NCI-H774 (cell line): Measurements from ENCODE around the gene SLC36A4.
"Not testable (repeated sequence)": the region's sequence is repeated elsewhere in the genome, so short reads cannot be mapped to it uniquely, and the experiment has no call there.

ENCODE experiments used
- DNase-seq: peaks from one replicate; lab custom pipeline; 2025; lab: John Stamatoyannopoulos, UW

Gene SLC36A4

GRCh38 chr11:93197380-93198214, at the start of gene SLC36A4:
Gene SLC36A4 (minus strand): TSS chr11:93197991. CDS start chr11:93197832, 159 bp downstream.
- peak; percentile 93 for DNase-seq

GRCh38 chr11:93246790-93247189, 49.0 kb upstream of the SLC36A4 start:
- not testable (repeated sequence) for DNase-seq

GRCh38 chr11:93244018-93244417, 46.2 kb upstream of the SLC36A4 start:
- no peak for DNase-seq

GRCh38 chr11:93239966-93240365, 42.2 kb upstream of the SLC36A4 start:
- DNase-seq, result no peak

- no peak for DNase-seq
Observed at GRCh38 chr11:93238956-93239355, 41.2 kb upstream of the SLC36A4 start.

DNA sequence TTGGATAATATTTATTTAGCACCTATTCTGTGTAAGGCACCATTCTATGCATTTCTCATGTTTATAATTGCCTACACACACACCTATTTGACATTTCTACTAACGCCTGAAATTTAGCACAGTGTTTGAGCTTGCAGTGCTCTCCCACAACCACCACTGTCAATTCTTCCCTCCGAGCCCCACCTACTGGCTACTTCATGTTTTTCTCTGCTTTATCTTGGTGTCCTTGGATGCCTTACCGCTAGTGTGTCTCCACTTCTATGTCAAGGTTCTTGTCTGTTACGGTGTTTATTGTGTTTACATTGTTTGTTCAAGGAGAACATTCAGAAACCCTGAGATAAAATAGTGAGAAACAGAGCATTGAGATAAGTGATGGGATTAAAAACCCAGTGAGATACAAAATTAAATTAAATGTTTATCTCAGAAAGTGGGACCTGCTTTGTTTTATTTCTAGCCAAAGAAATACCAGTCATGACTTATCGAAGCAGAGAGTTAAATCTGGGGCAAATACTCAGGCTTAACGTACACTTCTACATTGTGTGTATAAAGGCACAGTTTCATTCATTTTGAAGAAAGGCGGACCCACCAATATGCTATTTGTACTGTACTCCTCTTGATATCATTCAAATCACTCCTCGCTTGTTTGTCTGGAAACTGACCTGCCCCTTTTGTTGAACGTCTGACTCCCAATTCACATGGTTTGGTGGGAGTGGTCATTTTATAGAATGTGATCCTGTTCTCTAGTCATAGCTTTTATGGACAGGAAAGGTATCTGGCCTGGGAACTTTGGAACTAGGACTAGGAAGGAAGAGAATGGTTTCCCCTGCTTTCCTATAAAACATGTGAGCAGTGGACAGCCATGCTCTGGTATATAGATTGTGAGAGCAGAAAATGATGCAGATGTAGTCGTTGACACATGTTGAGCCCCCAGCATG, 39.2 kb upstream of the SLC36A4 start:
- DNase-seq, result peak; percentile 41

DNA sequence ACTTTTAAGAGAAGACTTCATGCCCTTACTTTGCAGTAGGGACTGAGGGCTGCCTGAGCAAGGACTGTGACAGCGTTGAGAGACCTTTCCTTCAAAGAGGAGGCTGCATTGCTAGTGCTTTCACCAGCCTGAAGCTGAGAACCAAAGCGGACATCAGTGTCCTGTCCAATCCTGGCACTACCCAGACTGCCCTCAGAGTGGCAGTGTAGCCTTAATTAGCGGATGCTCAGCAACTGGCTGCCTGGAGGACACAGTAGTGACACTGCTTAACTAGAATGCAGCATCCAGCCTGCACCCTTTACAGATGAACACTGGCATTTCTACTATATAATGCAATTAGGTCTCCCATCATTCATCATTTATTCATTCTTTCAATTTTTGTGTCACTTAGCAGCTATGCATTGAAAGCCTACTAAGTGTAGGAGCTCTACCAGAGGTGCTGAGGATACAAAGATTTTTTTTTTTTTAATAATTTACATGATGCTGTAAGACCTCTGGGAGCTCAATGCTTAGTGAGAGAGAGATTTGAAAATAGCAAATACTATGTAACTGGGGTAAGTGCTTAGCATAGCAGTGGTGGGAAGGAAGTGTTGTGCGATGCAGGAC, 36.9 kb upstream of the SLC36A4 start:
- DNase-seq, result peak; percentile 93

DNA sequence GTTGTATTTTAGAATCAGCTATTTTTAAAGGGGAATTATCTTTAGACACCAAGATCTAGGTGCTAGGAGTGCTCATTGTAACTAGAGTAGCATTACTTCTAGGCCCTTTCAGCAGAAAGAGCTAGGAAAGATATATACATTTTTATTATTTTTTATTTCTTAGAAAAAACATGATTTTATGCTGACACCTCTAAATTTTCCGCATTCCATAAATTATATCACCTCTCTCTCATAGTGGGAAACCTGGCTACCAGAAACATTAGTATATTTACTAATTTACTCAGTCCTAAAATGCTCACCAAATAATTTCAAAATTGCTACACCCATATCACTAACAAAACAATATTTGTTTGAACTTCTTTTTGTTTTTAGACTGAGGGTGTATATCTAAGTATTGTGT, 32.1 kb upstream of the SLC36A4 start:
- DNase-seq, result no peak

DNA sequence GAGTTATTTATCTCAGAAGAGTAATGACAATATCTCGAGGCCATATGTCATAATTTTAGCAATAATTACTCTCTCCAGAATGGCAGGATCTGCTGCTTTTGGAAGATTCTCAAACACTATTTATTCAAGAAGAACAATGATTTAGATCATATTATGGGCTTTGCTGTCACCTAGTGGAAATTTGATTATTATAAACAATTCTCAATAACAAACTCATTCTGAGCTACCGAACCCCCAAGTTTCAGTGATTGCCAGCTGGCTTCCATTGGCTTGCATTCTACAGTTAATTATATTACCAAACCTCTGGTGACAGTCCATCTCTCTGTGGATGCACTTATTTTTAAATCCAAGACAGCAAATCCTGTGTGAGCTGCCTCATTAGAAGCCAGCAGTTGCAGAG, 27.9 kb upstream of the SLC36A4 start:
- DNase-seq, result peak; percentile 57

DNA sequence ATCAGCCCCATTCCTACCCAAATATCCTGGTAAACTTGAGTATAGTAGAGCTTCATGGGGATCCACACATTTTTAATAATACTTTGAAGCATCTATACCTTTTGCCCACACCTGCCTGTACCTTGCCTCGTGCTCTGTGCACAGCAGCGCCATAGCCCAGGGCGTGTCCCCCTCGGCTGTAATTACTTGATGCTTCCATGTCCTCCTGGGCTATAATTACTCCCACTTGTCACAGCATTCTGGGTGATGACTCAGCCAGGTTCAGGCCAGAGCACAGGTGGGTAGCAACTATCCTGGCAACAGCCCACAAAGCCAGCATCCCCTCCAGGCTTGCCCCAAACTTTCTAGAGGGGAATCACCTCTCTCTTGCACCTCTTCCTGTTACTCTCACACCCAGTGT, 23.7 kb upstream of the SLC36A4 start:
- DNase-seq, result peak; percentile 40

GRCh38 chr11:93220078-93220477, 22.3 kb upstream of the SLC36A4 start:
- DNase-seq, result no peak

DNA sequence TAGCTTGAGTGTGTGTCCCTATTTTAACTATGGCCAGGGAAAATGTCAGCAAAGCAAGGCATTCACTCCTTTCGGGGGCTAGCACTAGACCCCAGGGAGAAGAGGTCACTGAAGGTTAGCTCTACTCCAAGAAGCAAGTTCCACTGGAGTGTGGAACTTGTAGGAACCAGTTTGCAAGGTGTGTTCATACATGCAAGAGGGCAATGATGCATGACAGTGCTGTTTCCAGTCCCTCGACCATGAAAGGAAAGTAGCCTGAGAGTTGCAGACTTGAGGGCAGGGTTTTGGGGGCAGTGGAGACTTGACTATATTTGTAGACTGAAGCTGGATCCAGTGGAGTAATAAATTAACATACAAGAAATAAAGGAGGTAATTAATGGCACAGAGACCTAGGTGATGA, 21.6 kb upstream of the SLC36A4 start:
- no peak for DNase-seq

GRCh38 chr11:93216511-93217101, 18.8 kb upstream of the SLC36A4 start:
- peak; percentile 99 for DNase-seq

- no peak for DNase-seq
Observed at GRCh38 chr11:93213622-93214021, 15.8 kb upstream of the SLC36A4 start.

DNA sequence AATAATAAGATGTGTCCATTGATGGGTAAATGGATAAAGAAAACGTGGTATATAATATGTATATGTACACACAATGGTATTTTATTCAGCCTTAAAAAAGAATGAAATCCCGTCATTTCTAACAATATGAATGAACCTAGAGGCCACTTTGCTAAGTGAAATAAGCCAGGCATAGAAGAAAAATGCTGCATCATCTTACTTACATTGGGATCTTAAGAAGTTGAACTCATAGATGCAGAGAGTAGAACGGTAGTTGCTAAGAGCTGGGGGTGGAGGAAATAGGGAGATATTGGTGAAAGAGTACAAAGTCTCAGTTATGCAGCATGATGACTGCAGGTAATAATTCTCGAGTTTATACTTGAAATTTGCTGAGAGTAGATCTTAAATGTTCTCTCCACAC, 14.3 kb upstream of the SLC36A4 start:
- no peak for DNase-seq

DNA sequence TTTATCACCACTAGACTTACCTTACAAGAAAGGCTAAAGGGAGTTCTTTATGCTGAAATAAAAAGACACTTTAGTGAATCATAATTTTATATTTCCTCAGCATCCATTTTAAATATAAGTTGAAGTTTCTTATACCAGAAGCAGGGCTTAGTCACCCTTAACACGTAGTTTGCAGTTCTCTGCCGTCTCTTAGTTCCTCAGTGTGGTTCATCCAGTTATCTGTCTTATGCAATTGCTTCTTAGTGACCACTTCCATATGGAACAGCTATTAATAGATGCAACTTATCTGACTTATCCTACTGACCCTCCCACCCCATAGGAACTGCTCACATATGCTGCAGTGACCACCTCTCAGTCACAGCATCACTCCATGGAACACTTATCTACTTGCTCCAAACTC, 11.7 kb upstream of the SLC36A4 start:
- DNase-seq, result no peak

DNA sequence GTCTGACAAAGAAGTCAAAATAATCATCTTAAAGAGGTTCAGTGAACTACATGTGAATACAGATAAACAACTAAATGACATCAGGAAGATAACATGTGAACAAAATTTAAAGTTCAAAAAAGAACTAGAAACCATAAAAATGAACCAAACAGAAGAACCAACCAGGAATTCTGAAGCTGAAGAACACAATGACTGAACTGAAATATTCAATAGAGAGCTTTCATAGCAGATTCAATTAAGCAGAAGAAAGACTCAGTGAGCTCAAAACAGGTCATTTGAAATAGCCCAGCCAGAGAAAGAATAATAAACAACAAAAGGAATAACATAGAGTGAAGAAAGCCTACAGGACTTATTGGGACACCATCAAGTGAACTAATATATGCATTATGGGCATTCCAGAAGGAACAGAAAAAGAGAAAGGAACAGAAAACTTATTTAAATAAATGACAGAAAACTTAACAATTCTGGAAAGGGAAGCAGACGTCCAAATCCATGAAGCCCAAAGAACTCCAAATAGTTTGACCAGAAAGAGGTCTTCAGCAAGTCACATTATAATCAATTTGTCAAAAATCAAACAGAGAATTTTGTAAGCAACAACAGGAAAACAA, 11.0 kb upstream of the SLC36A4 start:
- DNase-seq, result no peak

GRCh38 chr11:93199616-93200015, 1.8 kb upstream of the SLC36A4 start:
- no peak for DNase-seq

DNA sequence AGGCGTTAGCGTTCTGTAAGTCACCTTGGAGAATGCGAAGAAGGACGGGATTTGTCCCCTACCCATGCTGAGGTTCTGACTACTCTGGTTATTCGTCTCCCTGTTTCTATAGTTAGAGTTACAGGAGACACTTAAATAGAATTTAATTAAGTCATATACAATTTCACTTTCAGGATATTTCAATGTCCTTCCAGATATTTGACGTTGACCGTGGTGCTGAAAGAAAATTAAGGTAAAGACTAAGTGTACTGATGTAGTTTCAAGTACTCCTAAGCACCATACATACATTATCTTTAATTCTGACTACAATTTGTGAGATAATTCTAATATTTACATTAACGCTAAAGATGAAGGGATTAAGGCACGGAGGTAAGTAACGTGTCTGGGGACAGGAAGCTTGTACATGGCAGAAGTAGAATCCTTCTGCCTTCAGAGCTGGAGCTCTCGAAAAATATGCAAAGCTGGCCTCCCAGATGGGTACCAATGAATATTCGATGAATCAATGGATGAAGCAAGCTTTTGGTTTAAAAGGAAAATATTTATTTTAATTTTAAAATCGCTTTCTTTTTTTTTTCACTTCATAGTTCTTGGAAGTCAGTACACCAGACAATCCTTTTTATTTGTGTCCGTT, 539 bp upstream of the SLC36A4 start:
- DNase-seq, result no peak

GRCh38 chr11:93196816-93197379, 893 bp downstream of the SLC36A4 start:
- DNase-seq, result peak; percentile 60
